GM13977 (cell line): ENCODE results near the gene ZMYND10.

ENCODE experiments used
- DNase-seq: peaks from one replicate; pipeline ENCODE4 v3.0.0; 2012; ENCODE audit warnings: low spot score
- in situ Hi-C: fragments of 300-500 bp; cut with MboI; formaldehyde crosslinking; loops from one replicate; pipeline ENCODE4 v1.12.0; 2022; ENCODE audit warnings: low sequenced_read_pairs, low pct_unique_long_range_greater_than_20kb, mixed read lengths, inconsistent platforms; ENCODE audit not compliant: unreplicated experiment
- TF ChIP-seq, protein P1 (sequence below): IDR thresholded peaks from 2 replicates; pipeline ENCODE4 v1.5.1; 2012; ENCODE audit warnings: mild to moderate bottlenecking, control low read depth; ENCODE audit not compliant: insufficient read depth; ENCODE audit errors: extremely low read depth, missing control alignments

ZMYND10 gene

DNA sequence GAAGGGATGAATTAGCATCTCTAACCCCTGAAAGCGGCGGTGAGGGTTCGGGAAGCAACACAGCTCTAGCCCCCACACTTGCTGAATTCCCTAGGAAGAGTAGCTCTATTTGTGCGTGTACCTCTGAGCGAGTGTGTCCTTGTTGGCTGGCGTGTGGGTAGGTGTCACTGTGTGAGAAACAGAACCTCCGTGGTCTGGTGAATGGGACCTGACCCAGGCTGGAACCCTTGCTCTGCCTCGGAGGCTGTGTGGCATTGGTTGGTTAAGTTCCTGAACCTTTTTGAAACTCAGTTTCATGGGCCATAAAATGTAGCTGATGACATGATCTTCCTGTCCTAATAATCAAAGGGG is 14.2 kb upstream of the ZMYND10 start:
- no peak for DNase-seq
- in situ Hi-C loops: no loop called here
- TF ChIP-seq, protein P1, sequence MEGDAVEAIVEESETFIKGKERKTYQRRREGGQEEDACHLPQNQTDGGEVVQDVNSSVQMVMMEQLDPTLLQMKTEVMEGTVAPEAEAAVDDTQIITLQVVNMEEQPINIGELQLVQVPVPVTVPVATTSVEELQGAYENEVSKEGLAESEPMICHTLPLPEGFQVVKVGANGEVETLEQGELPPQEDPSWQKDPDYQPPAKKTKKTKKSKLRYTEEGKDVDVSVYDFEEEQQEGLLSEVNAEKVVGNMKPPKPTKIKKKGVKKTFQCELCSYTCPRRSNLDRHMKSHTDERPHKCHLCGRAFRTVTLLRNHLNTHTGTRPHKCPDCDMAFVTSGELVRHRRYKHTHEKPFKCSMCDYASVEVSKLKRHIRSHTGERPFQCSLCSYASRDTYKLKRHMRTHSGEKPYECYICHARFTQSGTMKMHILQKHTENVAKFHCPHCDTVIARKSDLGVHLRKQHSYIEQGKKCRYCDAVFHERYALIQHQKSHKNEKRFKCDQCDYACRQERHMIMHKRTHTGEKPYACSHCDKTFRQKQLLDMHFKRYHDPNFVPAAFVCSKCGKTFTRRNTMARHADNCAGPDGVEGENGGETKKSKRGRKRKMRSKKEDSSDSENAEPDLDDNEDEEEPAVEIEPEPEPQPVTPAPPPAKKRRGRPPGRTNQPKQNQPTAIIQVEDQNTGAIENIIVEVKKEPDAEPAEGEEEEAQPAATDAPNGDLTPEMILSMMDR: no peak

DNA sequence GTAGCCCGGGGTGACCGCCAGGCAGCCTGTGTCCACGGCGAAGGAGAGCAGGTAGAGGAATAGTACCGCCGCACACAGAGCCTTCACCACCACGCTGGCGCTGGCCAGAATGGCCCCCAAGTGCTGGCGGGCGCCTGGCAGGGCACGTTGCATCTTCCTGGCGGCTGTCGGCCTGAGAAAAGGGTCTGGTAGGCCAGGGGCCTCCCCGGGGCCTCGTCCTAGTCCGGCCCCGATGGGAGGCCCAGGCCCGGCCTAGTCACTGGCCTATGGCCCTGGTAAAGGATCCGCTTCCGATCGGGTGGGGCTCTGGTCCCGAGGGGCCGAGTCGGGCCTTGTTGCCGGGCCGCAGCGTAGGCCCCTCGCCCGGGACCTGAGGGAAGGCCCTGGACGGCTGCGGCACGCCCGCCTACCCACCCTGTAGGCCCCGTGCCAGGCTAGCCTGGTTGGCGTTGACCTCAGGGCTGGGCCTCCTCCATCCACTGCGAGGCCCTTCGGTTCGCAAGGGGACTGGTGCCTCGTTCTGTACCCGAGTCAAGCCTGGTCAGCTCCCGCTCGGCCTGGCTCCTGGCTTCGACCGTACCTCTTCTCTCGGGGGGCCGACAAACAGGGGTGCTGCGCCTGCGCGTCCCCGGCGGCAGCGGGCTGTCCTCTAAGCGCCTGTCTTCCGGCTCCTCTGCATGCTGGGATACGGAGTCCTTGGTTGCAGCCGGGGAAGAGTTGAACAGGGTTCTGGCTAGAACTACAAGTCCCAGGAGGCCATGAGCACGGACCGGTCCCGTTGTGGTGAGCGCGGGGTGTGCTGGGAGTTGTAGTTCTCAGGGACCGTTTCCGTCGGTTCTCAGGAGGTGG is 13.6 kb upstream of the ZMYND10 start, which contains the start of gene TMEM115:
TMEM115 (minus strand) TSS at position 611 of the 849 bp plus-strand sequence; CDS start at position 153, 458 bp downstream.
- in situ Hi-C loops: no loop called here
- DNase-seq: peak; percentile 98

DNA sequence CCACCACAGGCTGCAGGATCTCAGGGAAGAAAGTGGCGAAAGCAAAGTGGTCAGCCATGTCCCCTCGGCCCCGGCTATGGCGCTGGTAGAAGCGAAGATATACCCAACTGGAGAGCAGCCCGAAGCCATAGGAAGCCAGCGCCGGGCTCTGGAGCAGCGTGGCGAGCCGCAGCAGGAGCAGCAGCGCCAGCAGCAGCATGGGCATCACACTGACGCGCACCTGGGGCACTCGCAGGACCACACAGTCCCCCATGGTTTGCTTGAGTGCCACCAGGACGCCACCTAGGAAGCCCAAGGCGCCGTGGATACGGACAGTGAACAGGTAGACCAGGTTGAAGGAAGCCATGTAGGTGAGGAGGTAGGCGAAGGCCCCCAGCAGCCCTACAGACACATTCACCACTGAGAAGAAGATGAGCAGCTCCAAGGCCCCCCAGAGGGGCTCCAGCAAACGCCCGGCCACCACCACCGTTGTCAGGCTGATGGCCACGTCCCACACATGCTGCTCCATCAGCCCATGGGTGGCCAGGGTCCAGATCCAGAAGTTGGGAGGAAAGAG is 12.9 kb upstream of the ZMYND10 start:
- no peak for DNase-seq
- in situ Hi-C loops: no loop called here
- TF ChIP-seq, protein P1: no peak

More for the DNA sequence above, 13.6 kb upstream of the ZMYND10 start, which contains the start of gene TMEM115:
- TF ChIP-seq, protein P1: no peak

DNA sequence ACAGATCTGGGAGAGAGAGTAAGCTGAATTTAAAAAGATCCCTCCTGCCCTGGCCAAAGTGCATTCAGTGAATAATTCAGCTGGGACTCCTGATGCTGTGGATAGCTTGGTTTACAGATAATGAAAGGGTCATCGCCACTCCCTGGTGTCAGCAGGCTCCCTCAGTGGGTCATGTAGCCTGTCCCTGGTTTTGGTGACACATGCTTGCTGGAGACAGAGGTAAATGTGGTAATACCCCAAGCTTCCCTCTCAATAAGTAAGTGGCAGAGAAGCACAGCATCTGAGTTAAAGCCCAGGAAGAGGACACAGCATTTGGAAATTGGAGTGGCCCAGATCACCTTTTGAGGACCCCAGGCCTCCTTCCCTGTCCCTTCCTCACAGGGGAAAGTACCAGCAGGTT is 11.9 kb upstream of the ZMYND10 start:
- in situ Hi-C loops: no loop called here
- no peak for DNase-seq
- TF ChIP-seq, protein P1: no peak

DNA sequence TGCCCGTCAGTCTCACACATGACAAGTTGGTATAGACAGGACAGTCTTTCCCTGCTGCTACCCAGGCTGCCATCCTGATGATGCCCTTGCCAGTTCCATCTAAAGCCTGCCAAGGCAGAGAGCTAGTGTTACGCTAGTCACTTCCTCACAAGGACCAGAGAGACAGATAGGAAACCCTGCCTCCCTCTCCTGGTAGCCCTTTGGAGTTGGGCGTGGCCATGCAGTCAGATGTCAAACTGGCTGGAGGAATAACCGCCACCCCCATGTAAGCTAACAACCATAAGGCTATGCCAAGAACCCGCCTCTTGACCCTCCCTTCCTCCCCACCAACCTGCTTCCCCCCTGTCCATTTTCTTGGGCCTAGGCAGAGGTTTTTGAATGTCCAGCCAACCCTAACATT is 11.0 kb upstream of the ZMYND10 start:
- in situ Hi-C loops: no loop called here
- no peak for DNase-seq
- TF ChIP-seq, protein P1: no peak

DNA sequence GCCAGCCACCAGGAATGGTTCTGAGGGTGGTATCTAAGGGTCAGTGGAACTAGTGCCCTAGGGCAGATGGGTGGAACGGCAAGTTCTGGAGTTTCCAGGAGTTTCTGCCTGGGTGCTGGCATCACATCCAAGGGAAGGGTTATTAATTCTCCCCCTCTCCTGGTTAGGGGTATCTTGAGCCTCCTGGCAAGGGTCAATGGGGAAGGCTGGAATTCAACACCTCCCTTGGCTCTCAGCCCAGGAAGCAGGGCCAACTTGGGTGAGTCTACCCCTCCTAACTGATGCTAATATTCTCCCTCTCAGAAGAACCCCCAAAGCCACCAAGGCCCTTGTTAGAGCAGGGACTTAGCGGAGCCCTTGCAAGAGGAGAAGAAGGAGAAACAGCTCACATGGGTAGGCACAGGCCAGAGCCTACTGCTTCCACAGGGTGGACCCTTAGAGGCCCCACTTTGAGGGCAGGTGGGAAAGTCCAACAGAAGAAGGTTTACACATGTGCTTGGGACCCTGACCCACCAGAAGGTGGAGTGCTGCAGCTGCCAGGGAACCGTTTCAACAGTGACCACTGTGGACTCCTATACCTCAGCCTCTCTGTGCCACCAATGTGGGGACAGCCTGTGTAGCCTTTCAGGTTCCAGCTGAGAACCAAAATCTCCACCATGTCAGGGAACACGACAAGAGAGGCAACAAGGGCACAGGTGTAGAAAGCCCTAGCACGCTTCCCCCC is 10.5 kb upstream of the ZMYND10 start:
- TF ChIP-seq, protein P1: no peak
- no peak for DNase-seq
- in situ Hi-C loops: no loop called here
